Activated T-cell treated with anti-CD3 and anti-CD28 coated beads for 48 hours (primary cell): Measurements from ENCODE around the gene SCMH1.
A peak's percentile ranks its signal among the peaks of the same experiment; 100 is the strongest.

Source experiments
- DNase-seq: peaks from one replicate; pipeline ENCODE4 v3.0.0-alpha.2; 2020; ENCODE audit warnings: low read depth

The SCMH1 gene

DNA sequence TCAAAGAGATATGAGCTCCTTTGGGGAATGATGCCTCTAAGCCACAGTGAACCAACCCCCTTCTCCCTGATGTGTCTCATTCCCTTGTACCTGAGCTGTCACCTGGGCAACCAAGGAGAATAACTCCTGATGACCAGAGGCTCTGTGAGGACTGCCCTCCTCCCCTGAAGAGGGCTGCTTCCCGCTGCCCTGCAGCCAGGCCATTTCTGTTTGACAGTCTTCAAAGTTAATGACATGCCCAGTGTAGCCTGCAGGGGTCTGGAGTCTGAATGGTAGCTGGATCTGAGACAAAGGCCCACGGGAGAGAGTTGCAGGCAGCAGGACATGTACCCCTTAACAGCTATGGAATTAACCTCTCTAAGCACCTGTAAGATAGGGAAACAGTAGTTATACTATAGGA, 217.2 kb downstream of the SCMH1 start:
- DNase-seq = no peak

DNA sequence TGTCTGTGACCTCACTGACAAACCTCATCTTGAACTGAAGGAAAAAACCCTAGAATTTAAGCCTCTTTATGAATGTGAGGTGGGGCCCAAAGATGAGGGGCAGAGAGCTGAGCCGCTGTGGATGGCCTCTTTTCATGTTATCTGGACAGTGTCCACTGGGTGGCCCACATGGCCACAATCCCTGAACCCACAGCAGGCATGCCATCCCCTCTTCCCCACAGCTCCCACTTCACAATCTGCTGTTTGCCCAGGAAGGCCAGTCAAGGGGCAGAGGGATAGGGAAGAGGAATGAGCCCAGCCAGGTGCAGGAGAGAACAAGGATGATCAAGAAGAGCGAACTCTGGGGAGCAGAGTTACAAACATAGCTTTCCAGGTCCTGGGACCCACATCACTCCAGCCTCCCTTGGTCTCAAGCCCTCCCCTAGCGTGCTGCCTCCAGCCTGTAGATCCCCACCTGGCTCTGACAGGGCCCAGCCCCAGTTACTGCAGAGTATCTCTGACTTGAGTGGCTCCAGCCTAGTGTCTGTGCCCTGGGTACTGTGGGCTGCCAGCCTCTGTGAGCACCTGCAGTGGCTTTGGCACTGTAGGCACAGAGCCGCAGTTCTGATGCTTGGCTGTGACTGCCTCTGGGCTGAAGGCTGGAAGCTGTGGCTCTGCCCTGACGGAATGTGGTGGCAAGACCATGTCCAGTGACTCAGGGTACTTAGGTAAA, 218.7 kb downstream of the SCMH1 start:
- no peak for DNase-seq

DNA sequence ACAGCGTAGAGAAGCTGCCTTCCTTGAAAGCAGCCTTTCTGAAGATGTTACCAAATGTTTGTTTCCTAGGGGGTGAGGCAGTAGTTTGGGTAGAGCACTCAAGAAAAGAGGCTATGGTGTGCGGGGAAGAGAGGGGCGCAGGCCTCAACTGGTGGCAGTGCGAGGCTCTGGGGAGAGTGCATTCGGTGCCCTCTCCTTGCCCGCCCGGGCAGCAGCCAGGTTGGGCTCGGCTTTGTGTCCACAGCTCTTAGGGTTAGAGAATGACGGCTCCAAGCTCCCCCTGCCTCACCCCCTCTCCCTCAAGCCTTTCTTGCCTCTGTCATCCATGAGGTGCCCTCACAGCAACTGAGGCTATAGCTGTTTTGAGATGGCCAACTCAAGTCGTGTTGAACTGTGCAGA, 219.7 kb downstream of the SCMH1 start:
- DNase-seq = no peak

DNA sequence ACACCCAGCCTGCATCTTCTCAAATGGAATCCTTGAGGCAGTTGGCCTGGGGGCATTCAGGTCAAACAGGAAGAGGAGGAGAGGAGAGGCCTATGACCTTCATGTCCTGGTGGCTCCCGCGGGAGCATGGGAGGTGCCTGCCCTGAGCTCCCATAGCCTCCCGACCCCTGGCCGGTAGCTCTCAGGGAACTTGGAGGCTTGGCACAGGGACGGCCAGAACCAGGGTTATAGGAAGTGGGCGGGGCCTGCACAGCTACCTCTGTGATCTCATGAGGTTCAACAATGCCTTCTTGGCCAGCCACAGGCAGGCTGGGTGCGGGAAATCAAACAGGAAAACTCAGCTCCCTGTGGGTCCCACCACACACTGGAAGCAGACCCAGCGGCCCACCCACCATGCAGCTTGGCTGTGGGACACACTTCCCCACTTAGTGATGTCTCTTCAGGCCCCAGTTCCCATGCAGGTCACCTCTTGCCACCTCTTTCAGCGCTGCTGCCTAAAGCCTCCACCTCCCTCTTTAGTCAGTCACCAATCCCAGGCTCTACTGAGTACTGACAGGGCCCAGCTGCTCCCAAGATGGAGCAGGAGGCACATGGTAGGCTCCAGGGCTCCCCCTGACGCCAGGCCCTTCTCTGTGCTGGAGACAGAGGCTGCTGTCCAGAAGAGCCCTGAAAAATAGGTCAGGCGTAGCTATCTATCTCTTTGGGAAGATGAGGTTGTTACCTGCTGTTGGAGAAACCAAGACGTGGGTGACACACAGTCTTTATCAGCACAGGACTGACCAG, 220.4 kb downstream of the SCMH1 start, which contains the start of gene SLFNL1:
TSS of gene SLFNL1 (minus strand) at position 200 of the 783 bp plus-strand sequence. CDS start 1,065 bp downstream, outside the sequence.
- DNase-seq = no peak

GRCh38 chr1:41020654-41021053, 221.5 kb downstream of the SCMH1 start:
- no peak for DNase-seq

DNA sequence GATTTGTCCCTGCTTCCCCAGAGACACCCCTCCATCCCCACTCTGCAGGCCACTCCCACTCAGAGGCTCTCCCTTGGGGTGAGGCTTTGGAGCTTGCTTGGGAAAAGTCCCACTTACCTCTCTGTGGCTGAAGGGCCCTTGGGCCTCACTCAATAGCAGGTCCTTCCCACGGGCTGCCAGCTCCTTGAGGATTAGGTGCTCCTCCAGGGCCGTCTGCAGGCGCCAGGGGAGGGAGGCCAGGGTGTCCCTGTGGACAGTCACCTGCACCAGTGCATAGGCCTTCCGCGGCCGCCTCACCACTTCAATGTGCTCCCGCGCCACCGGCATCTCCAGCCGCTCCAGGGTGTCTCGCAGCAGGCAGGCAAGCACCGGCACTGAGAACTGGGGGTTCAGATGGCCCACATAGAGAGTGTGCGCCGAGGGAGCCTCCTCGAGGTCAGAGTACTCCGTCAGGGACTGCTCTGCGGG, 222.0 kb downstream of the SCMH1 start:
- no peak for DNase-seq

GRCh38 chr1:41019353-41019745, 222.8 kb downstream of the SCMH1 start:
- DNase-seq = no peak

DNA sequence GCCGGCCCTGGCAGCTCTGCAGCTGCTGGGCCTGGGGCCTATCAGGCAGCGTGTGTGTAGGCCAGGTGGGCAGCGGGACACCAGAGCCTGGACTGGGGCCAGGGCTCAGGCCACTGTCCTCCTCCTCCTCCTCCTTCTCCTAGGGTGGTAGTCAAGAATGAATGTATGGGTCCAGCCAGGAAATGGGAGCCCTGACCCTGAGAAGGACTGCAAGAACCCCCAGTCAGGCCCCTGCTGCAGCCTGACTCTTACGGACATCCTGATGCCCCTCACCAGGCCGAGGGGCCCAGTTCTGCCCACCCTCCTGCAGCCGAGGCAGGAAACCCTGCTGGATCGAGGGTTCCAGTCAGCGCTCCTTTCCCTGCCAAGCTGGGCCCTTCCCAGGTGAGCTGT, 224.1 kb downstream of the SCMH1 start:
- DNase-seq = no peak

DNA sequence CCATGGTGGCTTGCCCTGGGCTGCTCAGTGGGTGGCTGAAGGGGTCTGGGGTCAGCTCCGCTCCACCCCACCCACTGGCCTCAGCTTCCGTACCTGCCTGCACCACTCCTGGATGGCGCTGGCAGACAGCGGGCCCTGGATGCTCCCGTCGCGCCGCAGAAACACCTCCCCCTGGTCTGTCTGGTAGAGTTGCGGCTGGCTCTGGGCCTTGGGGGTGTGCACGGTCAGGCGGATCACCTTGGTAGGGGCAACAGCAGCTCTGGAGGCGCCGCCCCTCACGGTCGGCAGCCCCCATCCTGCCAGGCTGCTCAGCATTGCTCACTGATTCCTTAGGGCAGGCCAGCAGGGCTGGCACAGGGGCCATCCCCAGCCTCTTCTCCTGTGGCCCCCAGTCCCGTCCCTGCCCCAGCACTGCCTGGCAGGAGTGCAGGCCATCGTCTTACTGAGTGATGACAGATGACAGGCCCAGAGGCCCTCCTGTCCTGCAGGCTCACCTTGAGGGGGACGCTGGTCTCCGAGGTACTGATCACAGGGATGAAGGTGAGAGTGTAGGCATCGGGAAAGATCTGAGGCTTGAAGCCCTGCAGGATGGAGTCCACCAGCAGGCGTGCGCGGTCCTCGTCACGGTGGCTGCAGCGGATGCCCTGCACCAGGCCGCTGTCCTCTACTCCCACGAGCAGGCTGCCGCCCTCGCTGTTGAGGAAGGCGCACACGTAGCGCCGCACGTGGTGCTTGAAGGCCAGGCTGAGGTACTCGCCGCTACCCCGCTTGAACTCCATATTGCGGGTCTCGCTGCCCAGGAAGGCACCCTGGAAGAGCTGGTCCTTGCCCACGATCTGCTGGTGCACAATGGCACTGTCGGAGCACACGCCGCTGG, 224.7 kb downstream of the SCMH1 start:
- DNase-seq = no peak

- no peak for DNase-seq
These were observed 226.1 kb downstream of the SCMH1 start for GRCh38 chr1:41015897-41016470.

GRCh38 chr1:41015281-41015896, 226.7 kb downstream of the SCMH1 start:
- DNase-seq = no peak

DNA sequence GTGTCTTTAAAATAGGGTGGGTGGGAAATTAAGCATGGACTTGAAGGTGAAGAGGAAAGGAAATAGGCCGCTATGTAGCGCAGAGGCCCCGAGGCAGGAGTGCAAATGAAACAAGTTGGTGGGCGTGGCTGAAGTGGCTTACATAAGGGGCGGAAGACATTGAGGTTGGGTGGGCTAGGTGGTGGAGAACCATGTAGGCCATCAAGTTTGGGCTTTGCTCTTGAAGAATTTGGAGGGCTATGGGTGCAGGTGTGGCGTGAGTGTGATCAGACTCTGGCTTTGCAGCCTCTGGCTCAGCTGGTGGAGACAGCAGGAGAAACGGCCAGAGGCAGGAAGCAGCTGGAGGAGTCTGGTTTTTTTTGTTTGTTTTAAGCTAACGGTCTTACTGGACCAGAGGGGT, 227.2 kb downstream of the SCMH1 start:
- no peak for DNase-seq

- no peak for DNase-seq
These were observed 228.3 kb downstream of the SCMH1 start for GRCh38 chr1:41013796-41014195.

DNA sequence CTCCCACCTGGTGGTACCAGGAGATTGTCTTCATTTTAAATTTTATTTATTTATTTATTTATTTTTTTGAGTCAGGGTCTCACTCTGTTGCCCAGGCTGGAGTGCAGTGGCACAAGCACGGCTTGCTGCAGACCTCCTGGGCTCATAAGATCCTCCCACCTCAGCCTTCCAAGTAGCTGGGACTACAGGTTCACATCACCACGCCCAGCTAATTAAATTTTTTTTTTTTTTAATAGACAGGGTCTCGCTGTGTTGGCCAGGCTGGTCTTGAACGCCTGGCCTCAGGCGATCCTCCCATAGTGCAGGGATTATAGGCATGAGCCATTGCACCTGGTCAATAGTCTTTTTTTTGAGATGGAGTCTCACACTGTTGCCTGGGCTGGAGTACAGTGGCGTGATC, 229.1 kb downstream of the SCMH1 start:
- no peak for DNase-seq

GRCh38 chr1:41010345-41010744, 231.8 kb downstream of the SCMH1 start:
- no peak for DNase-seq

GRCh38 chr1:41009466-41009865, 232.6 kb downstream of the SCMH1 start:
- no peak for DNase-seq

GRCh38 chr1:41006942-41007865, 234.9 kb downstream of the SCMH1 start:
- DNase-seq = no peak

DNA sequence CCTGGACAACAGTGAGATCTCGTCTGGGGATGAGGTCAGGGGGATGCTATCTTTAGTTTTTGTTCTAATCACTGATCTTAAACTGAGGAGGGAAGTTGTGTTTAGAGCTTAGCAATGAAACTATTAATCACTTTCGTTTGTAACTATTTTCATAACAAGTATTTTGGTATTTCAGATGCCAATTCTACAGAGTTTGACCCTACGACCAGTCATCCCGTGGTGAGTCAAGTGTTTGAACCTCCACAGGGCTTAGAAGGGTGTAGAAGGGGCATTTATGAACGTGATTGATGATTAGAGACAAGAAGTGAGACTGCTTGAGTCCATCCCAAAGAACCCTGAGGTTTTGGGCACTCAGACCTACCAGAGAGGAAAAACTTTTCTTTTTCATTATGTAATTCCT, 236.2 kb downstream of the SCMH1 start:
- no peak for DNase-seq

GRCh38 chr1:41003640-41004220, 238.4 kb downstream of the SCMH1 start:
- DNase-seq = peak; percentile 82

DNA sequence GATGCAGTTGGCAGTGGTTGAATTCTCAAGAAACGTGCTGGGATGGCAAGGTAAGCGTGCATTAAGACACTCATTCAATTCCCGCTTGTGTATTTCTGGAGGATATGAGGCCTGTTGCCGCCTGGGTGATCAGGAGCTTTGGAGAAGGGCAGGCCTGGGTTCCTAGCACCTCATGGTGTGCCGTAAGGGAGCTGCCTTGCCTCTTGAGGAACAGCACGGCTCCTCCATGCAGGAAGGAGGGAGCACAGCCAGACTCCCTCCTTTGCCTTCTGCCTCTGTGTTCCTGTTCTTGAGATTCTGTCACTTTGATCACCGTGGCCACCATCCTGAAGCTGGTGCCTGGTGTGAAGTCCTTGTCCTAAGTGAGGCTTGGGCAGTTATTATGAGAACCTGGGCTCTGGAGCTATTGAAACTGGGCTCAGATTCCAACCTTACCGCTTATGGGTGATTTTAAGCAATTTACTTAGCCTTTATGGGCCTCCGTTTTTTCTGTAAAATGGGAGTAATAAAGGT, 238.9 kb downstream of the SCMH1 start:
- no peak for DNase-seq
